Suppressor macrophage treated with lipopolysaccharide for 4 hours (primary cell): ENCODE data around the gene ZNF681.
A peak's percentile ranks its signal among the peaks of the same experiment; 100 is the strongest.
"Not testable (repeated sequence)": the region's sequence is repeated elsewhere in the genome, so short reads cannot be mapped to it uniquely, and the experiment has no call there.

Source experiments
- DNase-seq: peaks from one replicate; pipeline ENCODE4 v3.0.0-alpha.2; 2020

Gene ZNF681

DNA sequence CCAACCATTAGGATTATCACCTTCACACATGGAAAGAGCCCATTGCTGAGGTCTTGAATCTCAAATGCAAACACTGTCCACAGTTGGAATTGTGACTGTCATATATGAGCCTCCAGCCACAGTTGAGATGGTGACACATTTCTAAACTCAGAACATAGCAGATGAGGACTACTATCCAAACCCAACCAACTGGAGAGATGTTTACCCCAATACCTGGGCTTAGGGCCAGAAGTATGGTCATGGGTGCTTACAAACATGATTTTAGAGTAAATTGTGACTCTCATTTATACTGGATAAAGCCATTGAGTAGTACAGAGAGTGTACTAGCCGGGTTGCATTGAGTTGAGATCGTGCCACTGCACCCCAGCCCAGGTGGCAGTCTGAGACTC is 14.0 kb upstream of the ZNF681 start:
- DNase-seq, result no peak

DNA sequence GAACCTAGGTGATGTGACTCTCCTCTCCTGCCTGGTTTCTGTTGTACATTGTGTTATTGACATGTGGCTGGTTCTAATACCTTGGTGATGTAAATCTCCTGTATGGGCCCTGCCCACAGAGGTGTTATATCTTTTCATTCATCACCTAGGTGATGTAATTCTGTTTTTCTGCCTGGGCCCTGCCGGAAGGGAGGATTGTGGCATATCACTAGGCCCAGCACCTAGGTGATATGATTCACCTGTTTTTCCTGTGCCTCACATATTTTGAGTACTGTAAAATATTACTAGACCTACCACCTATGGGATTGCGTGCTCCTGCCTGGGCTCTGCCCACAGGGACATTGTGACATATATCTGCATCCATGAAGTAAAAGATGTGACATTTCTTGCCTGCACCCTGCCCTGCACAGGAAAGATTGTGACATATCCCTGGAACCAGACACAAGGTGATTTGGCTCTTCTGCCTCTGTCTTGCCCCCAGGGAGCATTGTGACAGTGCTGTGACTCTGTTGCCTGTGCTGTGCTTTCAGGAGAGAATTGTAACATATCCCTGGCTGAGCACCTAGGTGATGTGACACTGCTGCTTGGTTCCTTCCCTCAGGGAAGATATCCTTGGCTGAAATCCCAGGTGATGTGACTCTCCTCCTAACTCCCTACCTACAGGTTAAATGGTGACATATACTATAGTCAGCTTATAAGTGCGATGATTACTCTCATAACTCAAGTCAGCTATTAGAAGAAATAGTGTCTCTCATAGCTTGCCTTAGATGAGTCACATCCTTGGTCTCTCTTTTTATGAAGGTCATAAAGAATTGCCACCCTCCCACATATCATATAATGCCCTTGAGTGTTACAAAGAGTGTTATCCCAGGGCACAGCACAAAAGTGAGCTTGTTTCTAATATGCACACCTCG is 13.3 kb upstream of the ZNF681 start:
- no peak for DNase-seq

DNA sequence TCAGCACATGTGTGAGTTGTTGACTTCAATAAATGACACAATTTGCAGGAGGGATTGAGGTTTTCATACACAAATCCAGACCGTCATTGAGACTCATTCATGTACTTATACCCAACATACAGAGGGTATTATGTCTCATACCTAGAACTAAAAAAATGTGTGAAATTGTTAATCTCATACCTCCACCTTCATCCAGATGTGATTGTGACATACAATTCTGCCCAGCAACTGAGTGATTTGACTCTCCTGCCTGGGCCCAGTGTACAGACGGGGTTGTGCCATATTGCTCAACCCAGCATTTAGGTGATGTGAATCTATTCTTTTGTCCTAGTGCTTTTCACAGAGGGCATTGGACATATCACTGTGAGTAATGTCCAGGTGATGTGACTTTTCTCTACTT is 12.6 kb upstream of the ZNF681 start:
- no peak for DNase-seq

DNA sequence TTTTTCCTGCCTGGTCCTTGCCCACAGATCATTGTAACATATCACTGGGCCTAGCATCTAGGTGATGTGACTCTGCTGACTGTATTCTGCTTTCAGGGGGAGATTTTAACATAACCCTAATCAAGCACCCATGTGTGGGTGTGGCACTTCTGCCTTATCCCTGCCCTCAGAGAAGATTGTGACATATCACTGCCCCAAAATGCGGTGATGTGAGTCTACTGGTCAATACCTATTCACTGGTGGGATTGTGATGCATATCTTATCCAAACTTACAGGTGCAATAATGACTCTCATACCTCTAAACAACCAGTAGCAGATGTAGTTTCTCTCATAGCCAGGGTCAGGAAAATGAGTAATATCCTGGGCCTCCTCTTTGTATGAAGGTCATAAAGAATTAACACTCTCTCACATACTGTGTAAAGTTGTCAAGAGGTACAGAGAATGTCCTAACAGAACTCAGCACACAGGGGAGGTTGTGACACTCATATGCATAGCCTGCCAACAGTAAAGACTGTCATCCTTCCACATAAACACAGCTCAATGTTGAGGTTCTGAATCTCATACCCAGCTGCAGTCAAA is 12.1 kb upstream of the ZNF681 start:
- DNase-seq, result no peak

DNA sequence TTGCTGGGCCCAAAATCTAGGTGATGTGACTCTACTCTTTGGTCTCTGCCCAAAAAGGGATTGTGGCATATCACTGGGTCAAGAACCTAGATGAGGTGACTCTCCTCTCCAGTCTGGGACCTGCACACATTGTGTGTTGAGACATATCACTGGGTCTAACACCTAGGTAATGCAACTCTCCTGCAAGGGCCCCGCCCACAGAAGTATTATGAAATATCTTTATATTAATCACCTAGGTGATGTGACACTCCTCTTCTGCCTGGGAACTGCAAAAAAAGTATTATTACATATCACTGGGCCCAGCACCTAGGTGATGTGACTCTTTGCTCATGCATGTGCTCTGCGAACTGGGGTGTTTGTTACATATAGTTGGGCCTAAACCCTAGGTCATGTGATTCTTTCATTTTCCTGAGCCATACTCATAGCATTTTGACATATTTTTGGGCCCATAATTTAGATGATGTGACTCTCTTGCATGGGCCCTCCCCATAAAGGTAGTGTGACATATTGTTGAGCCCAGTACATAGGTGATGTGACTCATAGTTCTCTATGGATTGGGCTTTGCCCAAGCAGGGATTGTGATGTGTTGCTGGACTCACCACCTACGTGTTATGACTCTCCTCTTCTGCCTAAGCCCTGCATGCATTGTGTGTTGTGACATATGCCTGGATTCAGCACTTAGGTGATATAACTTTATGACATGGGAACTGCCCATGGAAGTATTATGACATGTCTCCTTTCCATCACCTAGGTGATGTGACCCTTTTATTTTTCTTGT is 11.2 kb upstream of the ZNF681 start:
- DNase-seq, result no peak

DNA sequence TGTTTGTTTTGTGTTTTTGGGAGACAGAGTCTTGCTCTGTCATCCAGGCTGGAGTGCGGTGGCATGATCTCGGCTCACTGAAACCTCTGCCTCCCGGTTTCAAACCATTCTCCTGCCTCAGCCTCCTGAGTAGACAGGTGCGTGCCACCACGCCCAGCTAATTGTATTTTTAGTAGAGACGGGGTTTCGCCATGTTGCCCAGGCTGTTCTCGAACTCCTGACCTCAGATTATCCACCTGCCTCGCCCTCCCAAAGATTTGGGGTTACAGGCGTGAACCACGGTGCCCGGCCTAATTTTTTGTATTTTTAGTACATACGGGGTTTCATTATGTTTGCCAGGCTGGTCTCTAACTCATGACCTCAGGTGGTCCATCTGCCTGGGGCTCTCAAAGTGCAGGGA is 8.3 kb upstream of the ZNF681 start:
- no peak for DNase-seq

DNA sequence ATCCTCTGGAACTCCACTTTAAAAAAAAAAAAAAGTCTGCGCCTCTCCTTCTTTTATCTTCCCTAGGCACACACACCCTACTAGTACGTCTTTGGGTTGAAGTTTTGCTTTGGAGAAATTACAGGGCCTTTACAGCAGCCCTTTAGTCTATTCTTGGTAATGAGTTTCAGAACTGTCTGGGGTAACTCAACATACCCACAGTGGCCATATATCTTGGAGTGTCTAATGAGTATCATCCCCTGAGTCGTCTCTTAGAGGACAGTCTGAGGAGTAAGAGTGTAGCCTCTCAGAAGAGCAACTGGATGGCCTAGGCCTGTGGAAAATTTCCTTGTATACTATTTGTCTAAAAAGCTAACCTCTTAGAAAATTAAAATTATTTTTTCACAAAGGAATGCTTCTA is 6.1 kb upstream of the ZNF681 start:
- no peak for DNase-seq

DNA sequence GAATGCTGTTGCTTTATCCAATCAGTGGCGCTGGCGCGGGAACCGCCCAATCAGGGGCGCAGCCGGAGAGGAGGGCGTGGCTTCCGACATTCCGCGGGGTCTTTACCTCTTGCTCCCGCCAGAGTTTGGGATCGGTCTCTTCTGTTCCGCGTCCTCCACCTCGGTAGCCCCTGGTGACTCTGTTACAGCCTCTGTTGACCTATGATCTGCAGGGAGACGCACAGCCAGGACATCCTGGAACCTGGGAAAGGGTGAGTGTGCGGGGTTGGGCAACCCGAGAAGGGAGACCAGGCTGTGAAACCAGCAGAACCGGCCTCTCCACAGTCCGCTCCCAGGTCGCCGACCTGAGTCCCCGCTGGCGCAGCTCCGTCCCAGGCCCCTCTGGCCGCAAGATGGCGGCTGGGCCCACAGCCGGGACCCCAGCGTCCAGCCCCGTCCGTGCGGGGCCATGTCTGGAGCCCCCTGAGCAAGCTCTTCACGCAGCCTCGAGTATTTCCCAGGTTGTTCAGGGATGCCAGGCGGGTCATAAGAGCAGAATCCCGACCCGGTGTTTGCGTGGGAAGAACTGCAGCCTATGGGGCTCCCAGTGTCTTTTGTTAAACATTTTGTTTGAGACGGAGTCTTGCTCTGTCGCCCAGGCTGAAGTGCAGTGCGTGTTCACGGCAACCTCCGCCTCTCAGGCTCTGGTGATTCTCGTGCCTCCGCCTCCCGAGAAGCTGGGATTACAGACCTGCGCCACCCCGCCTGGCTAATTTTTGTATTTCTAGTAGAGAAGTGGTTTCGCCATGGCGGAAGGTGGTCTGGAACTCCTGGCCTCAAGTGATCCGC is 4.4 kb upstream of the ZNF681 start:
- peak; percentile 15 for DNase-seq

DNA sequence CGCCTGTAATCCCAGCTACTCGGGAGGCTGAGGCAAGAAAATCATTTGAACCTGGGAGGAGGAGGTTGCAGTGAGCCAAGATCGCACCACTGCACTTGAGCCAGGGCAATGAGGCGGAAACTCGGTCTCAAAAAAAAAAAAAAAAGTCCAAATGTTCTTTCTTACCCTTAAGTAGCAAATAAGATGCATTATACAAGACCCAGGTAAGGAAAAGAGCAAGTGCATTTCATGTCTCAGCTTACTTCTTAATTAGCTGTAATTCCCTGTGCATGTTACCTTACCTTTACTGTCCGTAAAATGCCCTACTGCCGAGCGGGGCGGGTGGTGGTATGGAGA is 3.8 kb upstream of the ZNF681 start:
- DNase-seq, result no peak

DNA sequence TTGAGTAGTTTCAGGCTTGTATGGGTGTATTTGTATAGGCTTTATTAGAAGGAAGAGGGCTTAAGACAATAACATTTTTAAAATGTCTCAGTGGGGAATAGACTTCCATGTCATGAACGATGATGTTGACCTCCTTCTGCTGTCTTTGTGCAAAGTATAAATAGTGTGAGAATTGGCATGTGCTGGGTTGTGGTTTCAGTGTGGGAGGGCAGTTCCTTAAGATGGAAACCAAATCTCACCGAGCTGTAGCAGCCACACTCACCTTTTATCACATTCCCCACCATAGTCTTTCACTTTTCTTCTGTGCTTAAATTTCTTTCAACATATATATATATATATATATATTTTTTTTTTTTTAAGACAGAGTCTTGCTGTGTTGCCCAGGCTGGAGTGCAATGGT is 1.6 kb upstream of the ZNF681 start:
- not testable (repeated sequence) for DNase-seq

DNA sequence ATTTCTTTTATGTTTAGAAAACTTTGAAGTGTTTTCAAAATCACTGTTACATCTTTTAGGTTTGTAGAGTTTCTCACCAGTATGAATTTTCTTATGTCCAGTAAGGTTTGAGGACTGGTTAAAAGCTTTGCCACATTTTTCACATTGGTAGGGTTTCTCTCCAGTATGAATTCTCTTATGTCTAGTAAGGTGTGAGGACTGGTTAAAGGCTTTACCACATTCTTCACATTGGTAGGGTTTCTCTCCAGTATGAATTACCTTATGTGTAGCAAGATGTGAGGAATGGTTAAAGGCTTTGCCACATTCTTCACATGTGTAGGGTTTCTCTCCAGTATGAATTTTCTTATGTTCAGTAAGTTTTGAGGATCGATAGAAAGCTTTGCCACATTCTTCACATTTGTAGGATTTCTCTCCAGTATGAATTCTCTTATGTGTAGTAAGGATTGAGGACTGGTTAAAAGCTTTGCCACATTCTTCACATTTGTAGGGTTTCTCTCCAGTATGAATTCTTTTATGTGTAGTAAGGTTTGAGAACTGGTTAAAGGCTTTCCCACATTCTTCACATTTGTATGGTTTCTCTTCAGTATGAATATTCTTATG is 15.0 kb downstream of the ZNF681 start:
- not testable (repeated sequence) for DNase-seq

DNA sequence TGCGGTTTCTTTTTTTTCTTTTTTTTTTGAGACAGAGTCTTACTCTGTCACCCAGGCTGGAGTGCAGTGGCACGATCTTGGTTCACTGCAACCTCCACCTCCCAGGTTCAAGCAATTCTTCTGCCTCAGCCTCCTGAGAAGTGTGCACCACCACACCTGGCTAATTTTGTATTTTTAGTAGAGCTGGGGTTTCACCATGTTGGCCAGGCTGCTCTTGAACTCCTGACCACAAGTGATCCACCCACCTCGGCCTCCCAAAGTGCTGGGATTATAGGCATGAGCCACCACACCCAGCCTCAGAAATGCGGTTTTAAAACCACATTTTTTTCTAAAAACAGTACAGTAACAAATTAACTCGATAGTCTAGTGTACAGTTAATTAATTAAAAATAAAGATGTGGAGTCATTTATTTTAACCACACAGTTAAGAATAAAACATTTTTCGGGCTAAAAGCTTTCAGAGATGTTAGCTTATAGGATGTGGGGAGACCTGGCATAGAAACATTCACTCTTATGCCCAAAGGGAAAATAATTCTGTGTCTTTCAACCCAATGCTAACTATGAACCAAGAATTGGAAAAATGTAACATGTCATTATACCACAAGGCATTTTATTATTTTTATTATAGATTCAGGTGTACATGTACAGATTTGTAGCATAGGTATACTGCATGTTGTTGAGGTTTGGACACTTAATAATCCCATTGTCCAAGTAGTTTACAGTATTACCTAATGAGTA is 27.8 kb downstream of the ZNF681 start:
- DNase-seq, result not testable (repeated sequence)

DNA sequence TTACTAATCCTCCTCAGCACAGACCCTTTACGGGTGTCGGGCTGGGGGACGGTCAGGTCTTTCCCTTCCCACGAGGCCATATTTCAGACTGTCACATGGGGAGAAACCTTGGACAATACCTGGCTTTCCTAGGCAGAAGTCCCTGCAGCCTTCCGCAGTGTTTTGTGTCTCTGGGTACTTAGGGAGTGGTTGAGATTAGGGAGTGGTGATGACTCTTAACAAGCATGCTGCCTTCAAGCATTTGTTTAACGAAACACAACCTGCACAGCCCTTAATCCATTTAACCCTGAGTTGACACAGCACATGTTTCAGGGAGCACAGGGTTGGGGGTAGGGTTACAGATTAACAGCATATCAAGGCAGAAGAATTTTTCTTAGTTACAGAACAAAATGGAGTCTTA is 34.5 kb downstream of the ZNF681 start:
- not testable (repeated sequence) for DNase-seq

DNA sequence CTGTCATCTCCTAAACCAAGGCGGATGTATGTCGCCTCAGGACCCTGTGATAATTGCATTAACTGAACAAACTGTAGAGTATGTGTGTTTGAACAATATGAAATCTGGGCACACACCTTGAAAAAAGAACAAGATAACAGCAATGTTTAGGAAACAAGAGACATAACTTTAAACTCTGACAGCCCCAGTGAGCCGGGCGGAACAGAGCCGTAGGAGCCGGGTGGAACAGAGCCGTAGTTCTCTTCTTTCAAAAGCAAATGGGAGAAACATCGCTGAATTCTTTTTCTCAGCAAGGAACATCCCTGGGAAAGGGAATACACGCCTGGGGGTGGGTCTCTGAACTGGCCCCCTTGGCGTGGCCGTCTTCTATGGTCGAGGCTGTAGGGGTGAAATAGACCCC is 39.9 kb downstream of the ZNF681 start:
- DNase-seq, result no peak

DNA sequence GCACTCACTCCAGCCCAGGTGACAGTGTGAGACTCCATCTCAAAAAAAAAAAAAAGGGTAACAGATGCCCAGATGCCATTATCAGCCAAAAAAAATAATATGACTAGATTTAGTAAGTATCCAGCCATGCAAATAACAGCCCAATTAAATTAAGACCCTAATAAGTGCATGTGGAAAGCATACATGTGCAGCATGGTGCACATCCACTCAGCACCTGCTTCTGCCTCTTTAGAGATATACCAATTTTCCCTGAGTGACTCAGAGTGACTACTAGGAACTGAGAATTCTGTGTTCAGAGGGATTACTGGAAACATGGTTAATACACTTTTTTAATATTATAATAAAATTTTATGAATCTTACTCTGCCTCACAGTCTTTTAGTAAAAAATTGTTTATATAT is 41.9 kb downstream of the ZNF681 start:
- DNase-seq, result no peak

DNA sequence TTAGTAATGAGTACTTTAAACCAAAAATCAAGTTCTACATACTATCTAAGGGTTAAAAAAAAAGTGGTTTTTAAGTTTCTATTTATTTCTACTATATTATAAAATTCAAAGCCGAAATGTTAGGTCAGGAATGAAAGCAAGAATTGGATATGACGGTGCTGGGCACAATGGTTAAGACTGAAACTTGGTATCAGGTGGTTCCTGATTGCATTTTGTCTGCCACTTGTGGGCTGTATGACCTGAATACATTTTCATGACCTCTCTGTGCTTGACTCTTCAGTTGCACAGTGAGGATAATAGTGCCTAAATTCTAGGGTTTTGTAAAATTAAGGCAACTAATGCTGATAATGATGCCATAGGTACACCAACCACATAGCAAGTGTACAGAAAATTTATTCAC is 49.3 kb downstream of the ZNF681 start:
- DNase-seq, result no peak

DNA sequence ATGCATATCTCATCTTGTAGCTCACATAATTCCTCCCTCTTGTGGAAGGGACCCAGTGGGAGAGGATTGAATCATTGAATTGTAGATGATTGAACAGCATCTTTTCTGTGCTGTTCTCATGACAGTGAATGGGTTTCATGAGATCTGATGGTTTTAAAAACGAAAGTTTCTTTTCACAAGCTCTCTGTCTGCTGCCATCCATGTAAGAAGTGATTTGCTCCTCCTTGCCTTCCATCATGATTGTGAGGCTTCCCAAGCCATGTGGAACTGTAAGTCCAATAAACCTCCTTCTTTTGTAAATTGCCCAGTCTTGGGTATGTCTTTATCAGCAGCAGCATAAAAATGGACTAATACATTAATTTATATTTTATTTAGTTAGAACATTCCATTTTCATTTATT is 52.0 kb downstream of the ZNF681 start:
- DNase-seq, result no peak

DNA sequence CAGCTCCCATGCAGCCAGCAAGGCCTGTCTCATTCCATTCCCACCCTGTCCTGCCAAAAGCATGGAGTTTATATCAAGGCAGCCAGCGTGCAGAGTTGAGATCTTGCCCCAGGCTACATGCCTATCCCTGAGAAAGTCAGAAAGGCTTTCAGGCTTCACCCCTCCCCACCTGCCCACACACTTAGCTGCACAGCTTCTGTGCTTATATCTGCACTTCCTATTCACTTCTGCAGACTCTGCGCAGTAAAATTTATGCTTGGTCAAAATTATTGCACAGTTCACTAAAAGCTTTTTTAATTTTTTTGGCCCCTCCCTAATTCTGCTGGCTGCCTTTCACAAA is 59.2 kb downstream of the ZNF681 start:
- DNase-seq, result no peak

DNA sequence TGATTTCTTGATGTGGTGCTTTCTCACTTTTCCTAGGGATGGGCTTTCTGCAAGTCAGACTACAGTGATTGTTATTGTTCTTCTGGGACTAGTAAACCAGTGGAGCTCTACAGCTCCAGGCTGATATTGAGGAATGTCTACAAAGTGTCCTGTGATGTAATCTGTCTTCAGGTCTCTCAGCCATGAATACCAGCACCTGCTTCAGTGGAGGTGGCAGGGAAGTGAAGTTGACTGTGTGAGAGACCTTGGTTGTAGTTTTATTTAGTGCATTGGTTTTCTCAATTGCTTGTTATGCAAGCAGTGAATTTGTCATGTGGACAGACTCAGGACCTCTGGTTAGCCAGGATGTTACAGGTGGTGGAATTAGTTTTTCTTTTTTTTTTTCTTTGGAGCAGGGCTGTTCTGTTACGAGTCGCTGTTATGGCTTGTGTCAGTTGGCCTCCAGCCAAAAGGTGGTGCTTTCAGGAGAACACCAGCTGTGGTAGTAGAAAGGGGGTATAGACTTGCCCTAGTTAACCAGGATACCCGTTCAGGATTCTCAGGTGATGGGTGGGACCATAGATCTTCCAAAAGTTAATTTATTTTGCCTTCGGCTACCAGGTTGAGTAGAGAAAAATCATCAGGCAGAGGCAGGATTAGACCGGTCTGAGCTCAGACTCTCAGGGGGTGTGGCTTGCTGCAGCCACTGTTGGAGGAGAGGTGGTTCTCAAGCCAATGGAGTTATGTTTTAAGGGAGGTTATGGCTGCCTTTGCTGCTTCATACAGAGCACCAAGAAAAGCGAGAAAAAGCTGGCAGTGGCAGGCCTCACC is 59.8 kb downstream of the ZNF681 start:
- DNase-seq, result no peak

DNA sequence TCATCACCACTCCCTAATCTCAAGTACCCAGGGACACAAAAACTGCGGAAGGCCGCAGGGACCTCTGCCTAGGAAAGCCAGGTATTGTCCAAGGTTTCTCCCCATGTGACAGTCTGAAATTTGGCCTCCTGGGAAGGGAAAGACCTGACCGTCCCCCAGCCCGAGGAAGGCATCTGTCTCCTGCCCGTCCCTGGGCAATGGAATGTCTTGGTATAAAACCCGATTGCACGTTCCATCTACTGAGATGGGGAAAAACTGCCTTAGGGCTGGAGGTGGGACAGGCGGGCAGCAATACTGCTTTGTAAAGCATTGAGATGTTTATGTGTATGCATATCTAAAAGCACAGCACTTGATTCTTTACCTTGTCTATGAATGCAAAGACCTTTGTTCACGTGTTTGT is 65.8 kb downstream of the ZNF681 start:
- not testable (repeated sequence) for DNase-seq
